GM12872 (cell line): Measurements from ENCODE around the gene STRBP.

ENCODE experiments used
- TF ChIP-seq, protein P1 (sequence below): IDR thresholded peaks from 3 replicates; pipeline ENCODE4 v1.5.1; 2011; ENCODE audit warnings: low read depth, mild to moderate bottlenecking, low read length, moderate library complexity; ENCODE audit not compliant: insufficient read depth

STRBP gene

DNA sequence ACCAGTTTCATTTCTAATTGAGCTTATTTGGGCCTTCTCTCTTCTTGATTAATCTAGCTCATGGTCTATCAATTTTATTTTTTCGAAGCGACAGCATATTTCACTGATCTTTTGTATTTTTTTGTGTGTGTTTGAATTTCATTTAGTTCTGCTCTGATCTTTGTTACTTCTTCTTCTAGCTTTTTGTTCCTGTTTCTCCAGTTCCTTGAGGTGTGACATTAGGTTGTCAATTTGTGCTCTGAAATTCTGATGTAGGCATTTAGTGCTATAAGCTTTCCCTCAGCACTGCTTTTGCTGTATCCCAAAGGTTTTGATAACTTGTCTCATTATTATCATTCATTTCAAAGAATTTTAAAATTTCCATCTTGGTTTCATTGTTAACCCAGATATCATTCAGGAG is 67.3 kb downstream of the STRBP start:
- TF ChIP-seq, protein P1, sequence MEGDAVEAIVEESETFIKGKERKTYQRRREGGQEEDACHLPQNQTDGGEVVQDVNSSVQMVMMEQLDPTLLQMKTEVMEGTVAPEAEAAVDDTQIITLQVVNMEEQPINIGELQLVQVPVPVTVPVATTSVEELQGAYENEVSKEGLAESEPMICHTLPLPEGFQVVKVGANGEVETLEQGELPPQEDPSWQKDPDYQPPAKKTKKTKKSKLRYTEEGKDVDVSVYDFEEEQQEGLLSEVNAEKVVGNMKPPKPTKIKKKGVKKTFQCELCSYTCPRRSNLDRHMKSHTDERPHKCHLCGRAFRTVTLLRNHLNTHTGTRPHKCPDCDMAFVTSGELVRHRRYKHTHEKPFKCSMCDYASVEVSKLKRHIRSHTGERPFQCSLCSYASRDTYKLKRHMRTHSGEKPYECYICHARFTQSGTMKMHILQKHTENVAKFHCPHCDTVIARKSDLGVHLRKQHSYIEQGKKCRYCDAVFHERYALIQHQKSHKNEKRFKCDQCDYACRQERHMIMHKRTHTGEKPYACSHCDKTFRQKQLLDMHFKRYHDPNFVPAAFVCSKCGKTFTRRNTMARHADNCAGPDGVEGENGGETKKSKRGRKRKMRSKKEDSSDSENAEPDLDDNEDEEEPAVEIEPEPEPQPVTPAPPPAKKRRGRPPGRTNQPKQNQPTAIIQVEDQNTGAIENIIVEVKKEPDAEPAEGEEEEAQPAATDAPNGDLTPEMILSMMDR: no peak

DNA sequence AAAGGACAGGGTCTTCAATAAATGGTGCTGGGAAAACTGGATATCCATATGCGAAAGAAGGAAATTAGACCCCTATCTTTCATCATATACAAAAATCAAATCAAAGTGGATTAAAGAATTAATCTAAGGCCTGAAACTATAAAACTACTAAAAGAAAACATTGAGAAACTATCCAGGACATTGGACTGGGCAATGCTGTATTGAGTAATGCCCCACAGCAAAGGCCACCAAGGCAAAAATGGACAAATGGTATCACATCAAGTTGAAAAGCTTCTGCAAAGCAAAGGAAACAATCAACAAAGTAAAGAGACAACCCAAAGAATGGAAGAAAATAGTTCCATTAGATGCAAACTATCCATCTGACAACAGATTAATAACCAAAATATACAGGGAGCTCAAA is 72.3 kb downstream of the STRBP start:
- TF ChIP-seq, protein P1: no peak

DNA sequence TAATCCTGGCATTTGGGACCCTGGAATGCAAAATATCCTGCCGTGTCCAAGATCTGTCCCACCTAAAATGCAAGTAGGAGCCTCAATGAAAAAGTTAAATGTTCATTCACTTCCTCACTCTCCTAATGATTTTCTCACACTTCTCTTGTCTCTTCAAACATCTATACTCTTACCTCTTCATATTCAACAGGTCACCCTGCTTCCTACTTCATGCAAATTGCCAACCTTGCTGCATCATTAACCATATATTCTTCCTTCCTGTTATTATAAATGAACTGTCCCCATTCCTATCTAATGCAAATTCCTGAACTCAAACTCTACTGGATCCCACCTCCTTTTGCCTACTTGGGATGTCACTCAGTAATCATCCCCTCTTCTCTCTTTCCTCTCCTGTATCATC is 74.4 kb downstream of the STRBP start:
- TF ChIP-seq, protein P1: no peak

DNA sequence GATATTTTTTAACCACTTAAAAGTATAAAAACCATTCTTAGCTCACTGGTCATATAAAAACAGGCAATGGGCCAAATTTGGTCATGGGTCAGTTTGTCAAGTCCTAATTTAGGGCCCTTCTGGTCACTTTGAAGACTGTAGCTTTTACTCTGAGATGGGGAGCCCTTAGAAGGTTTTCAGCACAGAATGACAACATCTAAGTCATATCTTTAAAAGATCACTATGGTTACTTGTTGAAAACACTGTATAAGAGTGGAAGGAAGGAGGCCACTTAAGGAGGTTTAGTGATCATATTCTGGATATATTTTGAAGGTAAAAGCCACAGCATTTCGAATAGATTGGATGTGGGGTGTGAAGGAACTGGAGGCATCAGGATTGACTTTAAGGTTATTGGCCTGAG is 76.7 kb downstream of the STRBP start:
- TF ChIP-seq, protein P1: no peak

DNA sequence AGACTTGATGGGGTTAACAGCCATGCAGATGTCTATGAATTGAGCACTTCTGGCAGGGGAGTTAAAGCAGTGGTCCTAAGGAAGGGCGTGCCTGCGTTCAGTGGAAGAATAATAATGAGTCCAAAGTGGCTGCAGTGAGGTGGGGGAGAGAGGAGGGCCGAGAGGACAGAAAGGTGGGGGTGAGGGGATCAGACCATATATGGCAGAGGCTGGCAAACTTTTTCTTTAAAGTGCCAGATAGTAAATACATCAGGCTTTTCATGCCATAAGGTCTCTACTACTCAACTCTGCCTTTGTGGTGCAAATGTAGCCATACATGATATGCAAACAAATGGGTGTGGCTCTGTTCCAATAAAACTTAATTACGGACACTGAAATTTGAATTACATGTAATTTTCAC is 77.1 kb downstream of the STRBP start:
- TF ChIP-seq, protein P1: no peak

DNA sequence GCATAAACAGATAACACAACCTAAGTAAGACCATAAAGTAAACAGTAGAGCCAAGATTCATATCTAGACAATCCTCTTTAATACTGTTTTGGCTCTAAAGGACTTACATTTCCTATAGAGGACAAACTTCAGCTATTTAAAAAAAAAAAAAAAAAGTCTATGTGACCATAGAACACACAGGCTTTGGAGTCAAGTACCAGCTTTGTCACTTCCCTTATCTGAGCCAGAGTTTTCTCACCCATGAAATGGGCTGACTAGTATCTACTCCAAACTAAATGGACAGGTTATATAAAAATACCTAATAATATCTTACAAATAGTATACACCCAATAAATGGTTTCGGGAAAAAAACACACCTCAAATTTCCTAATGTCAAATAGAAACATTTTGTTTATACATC is 81.3 kb downstream of the STRBP start:
- TF ChIP-seq, protein P1: no peak

DNA sequence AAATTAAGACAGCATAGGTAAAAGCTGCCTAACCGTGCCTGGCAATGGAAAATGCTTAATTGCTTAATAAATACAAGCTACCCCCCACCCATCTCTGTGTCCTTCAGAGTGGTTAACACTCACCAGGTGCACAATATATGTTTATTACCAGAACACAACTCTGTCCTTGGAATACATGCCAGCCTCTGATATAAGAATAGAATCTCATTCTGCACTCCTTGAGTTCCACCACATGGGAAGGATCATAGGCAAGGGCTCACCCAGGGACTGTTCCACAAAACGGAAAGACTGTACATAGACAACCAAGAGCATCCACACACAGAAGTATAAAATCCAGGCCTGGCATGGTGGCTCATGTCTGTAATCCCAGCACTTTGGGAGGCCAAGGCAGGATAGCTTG is 91.4 kb downstream of the STRBP start:
- TF ChIP-seq, protein P1: no peak
